ENCODE data around the gene ZNF592.

ZNF592 gene

DNA sequence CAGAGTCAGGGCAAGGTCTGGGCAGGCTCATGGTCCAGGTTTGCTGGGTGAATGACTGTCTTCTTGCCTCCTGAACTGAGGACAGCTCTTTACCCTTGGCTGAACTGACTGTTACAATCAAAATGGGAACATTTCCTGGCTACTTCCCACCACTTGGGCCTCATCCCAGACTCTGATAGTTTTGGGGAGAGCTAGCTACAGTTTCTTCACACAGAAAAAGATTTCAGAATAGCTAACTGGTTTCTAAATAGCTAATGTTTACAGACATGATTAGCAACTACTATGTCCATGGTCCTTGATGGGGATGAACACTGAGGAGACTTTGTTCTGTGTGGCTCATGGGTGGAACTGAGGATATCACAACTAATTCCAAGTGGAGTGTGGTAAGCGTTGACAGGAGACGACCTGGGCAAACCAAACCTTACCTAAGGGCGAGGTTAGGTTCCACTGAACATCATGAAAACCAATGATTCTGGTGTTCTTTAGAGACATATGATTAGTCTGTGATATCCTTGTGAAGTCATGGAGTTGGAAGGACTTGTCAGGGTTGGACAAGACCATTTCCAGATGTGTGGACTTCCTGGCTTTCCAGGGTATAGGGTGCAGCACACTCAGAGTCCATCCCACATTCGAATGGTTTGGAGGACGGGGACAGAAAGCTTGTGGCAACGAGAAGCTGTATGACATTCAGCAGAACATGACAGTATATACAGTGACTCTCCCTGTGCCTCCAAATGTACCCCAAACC lies 76.0 kb downstream of the ZNF592 start:
- Histone ChIP-seq H3K4me3 (ENCODE audit: low read length) (no peak overlapping the region), H3K27ac (ENCODE audit: low read length) (no peak overlapping the region), H3K27me3 (ENCODE audit: insufficient read depth, low read length) (no peaks in the 10 kb centered on the region), H3K36me3 (ENCODE audit: insufficient read depth, low read depth, low read length) (peaks cover 20% of the 10 kb centered on the region), H3K9ac (ENCODE audit: low read depth, low read length) (no peak overlapping the region), H3K4me1 (ENCODE audit: insufficient read depth, low read length) (peaks cover 6% of the 10 kb centered on the region; the same call in 1 of the 2 replicates), H3K9me3 (ENCODE audit: insufficient read depth, low read depth, low read length) (no peaks in the 10 kb centered on the region)

DNA sequence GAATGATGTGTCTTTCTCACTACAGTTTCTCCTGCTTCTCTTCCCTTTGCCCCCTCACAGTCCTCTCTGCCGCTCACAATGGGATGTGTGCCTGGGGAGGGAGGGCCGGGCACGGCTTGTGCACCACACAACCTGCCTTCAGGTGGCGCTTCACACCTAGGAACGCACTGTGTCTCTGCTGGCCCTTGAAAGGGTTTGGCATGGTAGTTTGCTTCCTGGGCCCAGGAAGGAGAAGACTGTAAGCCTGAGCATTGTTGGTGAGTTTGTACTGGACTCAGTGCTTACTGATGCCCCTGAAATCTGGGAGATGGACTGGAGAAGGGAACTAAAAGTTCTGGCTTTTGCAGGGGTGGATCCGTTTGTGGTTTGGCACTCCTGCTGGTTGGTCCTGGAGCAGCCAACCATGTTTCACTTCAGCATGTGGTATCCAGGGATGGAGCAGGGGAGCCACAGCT lies 78.0 kb downstream of the ZNF592 start:
- H3K9me3 ChIP-seq (ENCODE audit: insufficient read depth, low read depth, low read length) = no peaks in the 10 kb centered on the region
- H3K27ac ChIP-seq (ENCODE audit: low read length) = no peak overlapping the region
- no peak overlapping the region for H3K9ac ChIP-seq (ENCODE audit: low read depth, low read length)
- no peak overlapping the region for H3K4me3 ChIP-seq (ENCODE audit: low read length)
- no peaks in the 10 kb centered on the region for H3K27me3 ChIP-seq (ENCODE audit: insufficient read depth, low read length)
- H3K36me3 ChIP-seq (ENCODE audit: insufficient read depth, low read depth, low read length) = peaks cover 21% of the 10 kb centered on the region
- peaks cover 3% of the 10 kb centered on the region; the same call in 1 of the 2 replicates for H3K4me1 ChIP-seq (ENCODE audit: insufficient read depth, low read length)

- Histone ChIP-seq H3K9ac (ENCODE audit: low read depth, low read length) (no peak overlapping the region), H3K4me3 (ENCODE audit: low read length) (no peak overlapping the region), H3K36me3 (ENCODE audit: insufficient read depth, low read depth, low read length) (peaks cover 19% of the 10 kb centered on the region), H3K9me3 (ENCODE audit: insufficient read depth, low read depth, low read length) (no peaks in the 10 kb centered on the region), H3K4me1 (ENCODE audit: insufficient read depth, low read length) (peaks cover 3% of the 10 kb centered on the region; the same call in 1 of the 2 replicates), H3K27me3 (ENCODE audit: insufficient read depth, low read length) (no peaks in the 10 kb centered on the region), H3K27ac (ENCODE audit: low read length) (no peak overlapping the region)
These were observed 78.9 kb downstream of the ZNF592 start for GRCh38 chr15:84827246-84827645.

GRCh38 chr15:84828086-84828908 lies 79.9 kb downstream of the ZNF592 start:
- H3K9ac ChIP-seq (ENCODE audit: low read depth, low read length) = no peak overlapping the region
- no peaks in the 10 kb centered on the region for H3K9me3 ChIP-seq (ENCODE audit: insufficient read depth, low read depth, low read length)
- H3K27me3 ChIP-seq (ENCODE audit: insufficient read depth, low read length) = no peaks in the 10 kb centered on the region
- no peak overlapping the region for H3K4me3 ChIP-seq (ENCODE audit: low read length)
- no peak overlapping the region for H3K27ac ChIP-seq (ENCODE audit: low read length)
- peaks cover 3% of the 10 kb centered on the region; the same call in 1 of the 2 replicates for H3K4me1 ChIP-seq (ENCODE audit: insufficient read depth, low read length)
- H3K36me3 ChIP-seq (ENCODE audit: insufficient read depth, low read depth, low read length) = peaks cover 23% of the 10 kb centered on the region

GRCh38 chr15:84829428-84829827 lies 81.0 kb downstream of the ZNF592 start:
- no peak overlapping the region for H3K4me3 ChIP-seq (ENCODE audit: low read length)
- no peak overlapping the region for H3K9ac ChIP-seq (ENCODE audit: low read depth, low read length)
- H3K9me3 ChIP-seq (ENCODE audit: insufficient read depth, low read depth, low read length) = no peaks in the 10 kb centered on the region
- peaks cover 23% of the 10 kb centered on the region for H3K36me3 ChIP-seq (ENCODE audit: insufficient read depth, low read depth, low read length)
- H3K27ac ChIP-seq (ENCODE audit: low read length) = no peak overlapping the region
- H3K4me1 ChIP-seq (ENCODE audit: insufficient read depth, low read length) = peaks cover 3% of the 10 kb centered on the region; the same call in 1 of the 2 replicates
- no peaks in the 10 kb centered on the region for H3K27me3 ChIP-seq (ENCODE audit: insufficient read depth, low read length)

GRCh38 chr15:84830036-84830435 lies 81.6 kb downstream of the ZNF592 start:
- Histone ChIP-seq H3K27me3 (ENCODE audit: insufficient read depth, low read length) (no peaks in the 10 kb centered on the region), H3K36me3 (ENCODE audit: insufficient read depth, low read depth, low read length) (peaks cover 23% of the 10 kb centered on the region; the same call in 1 of the 2 replicates), H3K9ac (ENCODE audit: low read depth, low read length) (no peak overlapping the region), H3K4me1 (ENCODE audit: insufficient read depth, low read length) (peaks cover 3% of the 10 kb centered on the region; the same call in 1 of the 2 replicates), H3K27ac (ENCODE audit: low read length) (no peak overlapping the region), H3K4me3 (ENCODE audit: low read length) (no peak overlapping the region), H3K9me3 (ENCODE audit: insufficient read depth, low read depth, low read length) (no peaks in the 10 kb centered on the region)

DNA sequence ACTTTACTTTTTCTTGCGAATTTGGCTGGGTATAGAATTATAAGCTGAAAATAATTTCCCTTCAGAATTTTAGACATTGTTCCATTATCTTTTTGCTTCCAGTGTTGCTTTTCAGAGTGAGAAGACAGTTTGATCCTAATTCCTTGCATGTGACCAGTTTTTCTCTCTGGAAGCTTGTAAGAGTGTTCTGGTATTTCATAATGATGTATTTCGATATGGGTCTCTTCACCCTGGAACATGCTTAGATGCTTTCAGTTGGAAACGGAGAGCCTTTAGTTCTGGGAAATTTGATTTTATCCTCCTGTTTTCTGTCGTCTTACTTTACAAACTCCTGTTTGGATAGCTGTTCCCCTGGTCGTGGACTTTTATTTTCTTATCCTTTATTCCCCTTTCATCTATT lies 82.6 kb downstream of the ZNF592 start:
- H3K4me3 ChIP-seq (ENCODE audit: low read length) = no peak overlapping the region
- H3K9me3 ChIP-seq (ENCODE audit: insufficient read depth, low read depth, low read length) = no peaks in the 10 kb centered on the region
- H3K4me1 ChIP-seq (ENCODE audit: insufficient read depth, low read length) = peaks cover 3% of the 10 kb centered on the region; the same call in 1 of the 2 replicates
- H3K9ac ChIP-seq (ENCODE audit: low read depth, low read length) = no peak overlapping the region
- no peaks in the 10 kb centered on the region for H3K27me3 ChIP-seq (ENCODE audit: insufficient read depth, low read length)
- H3K36me3 ChIP-seq (ENCODE audit: insufficient read depth, low read depth, low read length) = peaks cover 23% of the 10 kb centered on the region; the same call in 1 of the 2 replicates
- no peak overlapping the region for H3K27ac ChIP-seq (ENCODE audit: low read length)

GRCh38 chr15:84831613-84832012 lies 83.2 kb downstream of the ZNF592 start:
- no peak overlapping the region for H3K27ac ChIP-seq (ENCODE audit: low read length)
- H3K4me3 ChIP-seq (ENCODE audit: low read length) = no peak overlapping the region
- H3K36me3 ChIP-seq (ENCODE audit: insufficient read depth, low read depth, low read length) = peaks cover 23% of the 10 kb centered on the region; the same call in 1 of the 2 replicates
- H3K9me3 ChIP-seq (ENCODE audit: insufficient read depth, low read depth, low read length) = no peaks in the 10 kb centered on the region
- peaks cover 3% of the 10 kb centered on the region; the same call in 1 of the 2 replicates for H3K4me1 ChIP-seq (ENCODE audit: insufficient read depth, low read length)
- H3K9ac ChIP-seq (ENCODE audit: low read depth, low read length) = no peak overlapping the region
- no peaks in the 10 kb centered on the region for H3K27me3 ChIP-seq (ENCODE audit: insufficient read depth, low read length)

GRCh38 chr15:84832448-84833040 lies 84.2 kb downstream of the ZNF592 start:
- Histone ChIP-seq H3K9ac (ENCODE audit: low read depth, low read length) (no peak overlapping the region), H3K4me1 (ENCODE audit: insufficient read depth, low read length) (peaks cover 3% of the 10 kb centered on the region; the same call in 1 of the 2 replicates), H3K27me3 (ENCODE audit: insufficient read depth, low read length) (no peaks in the 10 kb centered on the region), H3K36me3 (ENCODE audit: insufficient read depth, low read depth, low read length) (peaks cover 25% of the 10 kb centered on the region; the same call in 1 of the 2 replicates), H3K27ac (ENCODE audit: low read length) (no peak overlapping the region), H3K9me3 (ENCODE audit: insufficient read depth, low read depth, low read length) (no peaks in the 10 kb centered on the region), H3K4me3 (ENCODE audit: low read length) (no peak overlapping the region)

DNA sequence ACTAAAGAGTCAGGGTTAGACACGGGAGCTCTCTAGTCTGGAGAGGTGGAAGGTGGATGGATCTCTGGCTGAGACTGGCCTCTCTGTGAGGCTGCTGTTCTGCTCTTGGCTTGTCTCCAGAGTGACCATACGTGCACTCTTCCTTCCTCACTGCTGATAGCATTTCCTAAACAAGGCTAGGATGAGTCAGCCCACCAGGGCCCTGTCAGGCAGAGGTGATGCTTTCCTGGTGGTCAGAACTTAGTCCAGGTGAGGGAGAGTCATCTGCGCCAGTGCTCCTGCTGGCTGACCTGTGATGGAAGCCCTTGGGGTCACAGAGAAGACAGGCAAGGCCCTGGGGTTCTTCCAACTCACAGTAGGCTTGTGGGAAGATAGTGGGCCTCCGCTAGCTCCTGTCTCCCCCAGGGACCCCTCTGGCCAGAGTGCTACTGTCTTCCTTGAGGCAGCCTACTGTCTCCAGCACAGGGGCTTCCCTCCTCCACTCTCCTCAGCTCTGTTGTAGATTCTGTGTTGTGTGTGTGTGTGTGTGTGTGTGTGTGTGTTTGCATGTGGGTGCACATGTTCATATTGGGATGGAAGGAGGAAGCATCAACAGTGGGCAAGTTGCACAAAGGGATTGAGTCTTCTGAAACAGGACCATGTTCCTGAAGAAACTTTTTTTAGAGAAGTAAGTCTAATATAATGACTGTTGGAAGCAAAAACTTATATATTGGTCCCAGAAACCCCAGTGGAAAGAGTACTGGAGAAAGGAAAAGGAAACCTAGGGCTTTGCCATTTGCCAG lies 85.2 kb downstream of the ZNF592 start:
- Histone ChIP-seq H3K4me3 (ENCODE audit: low read length) (no peak overlapping the region), H3K36me3 (ENCODE audit: insufficient read depth, low read depth, low read length) (peaks cover 19% of the 10 kb centered on the region; the same call in 1 of the 2 replicates), H3K9ac (ENCODE audit: low read depth, low read length) (no peak overlapping the region), H3K4me1 (ENCODE audit: insufficient read depth, low read length) (peaks cover under 1% of the 10 kb centered on the region; the same call in 1 of the 2 replicates), H3K27ac (ENCODE audit: low read length) (no peak overlapping the region), H3K9me3 (ENCODE audit: insufficient read depth, low read depth, low read length) (no peaks in the 10 kb centered on the region), H3K27me3 (ENCODE audit: insufficient read depth, low read length) (no peaks in the 10 kb centered on the region)
